ENCODE results near the gene FBH1. TPM values are rescaled to one million over a fixed set of nuclear protein-coding genes. Genes with fewer than 3 reads are reported as not detected.

FBH1 gene
- total RNA-seq, 1 donor, result 93.7 TPM

DNA sequence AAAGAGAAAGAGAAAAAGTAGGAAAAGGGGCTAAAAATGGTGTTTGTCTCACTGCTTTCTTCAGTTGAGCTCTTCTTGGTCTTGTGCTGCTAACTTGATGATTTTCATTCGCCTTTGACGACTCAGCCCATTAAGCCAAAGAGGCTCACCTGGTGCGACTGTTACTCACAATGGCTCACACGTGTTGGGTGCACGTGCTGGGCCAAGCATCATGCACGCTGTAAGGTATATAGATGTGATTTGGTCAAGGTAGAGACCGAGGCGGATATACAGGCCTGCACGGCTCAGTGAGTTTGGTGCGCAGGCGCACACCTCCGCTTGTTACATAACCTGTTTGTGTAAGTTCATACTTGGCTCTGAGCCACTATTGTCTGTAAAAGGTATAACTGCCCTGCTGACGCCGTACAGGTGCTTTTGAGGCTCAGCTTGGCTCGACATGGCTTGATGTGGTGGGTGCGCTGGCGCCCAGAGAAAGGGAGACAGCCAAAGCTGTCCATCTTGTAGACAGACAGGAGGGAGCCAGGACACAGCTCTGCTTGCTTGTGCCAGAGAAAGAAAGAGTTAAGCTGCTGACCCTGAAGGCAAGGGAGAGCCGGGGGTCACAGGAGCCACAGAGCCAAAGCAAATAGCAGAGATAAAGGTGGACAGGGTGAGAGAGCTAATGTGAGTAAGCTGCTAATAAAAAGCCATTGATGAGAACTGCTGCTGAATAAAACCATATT is 33.9 kb upstream of the FBH1 start:
- TF ChIP-seq CTCF (IDR thresholded peaks at IDR 0.05; ENCODE audit: extremely low read depth, low read depth, low read length), result no peak
- H3K27ac ChIP-seq (ENCODE audit: low read depth, low read length), result no peak overlapping the region
- H3K9me3 ChIP-seq (ENCODE audit: low read depth, low read length), result no peaks in the 10 kb centered on the region
- no peak overlapping the region for H2AFZ ChIP-seq (ENCODE audit: low read length)
- peaks cover 5% of the 10 kb centered on the region for H3K27me3 ChIP-seq (ENCODE audit: insufficient read depth, low read length)
- no peaks in the 10 kb centered on the region for H3K79me2 ChIP-seq (ENCODE audit: insufficient read depth, low read length)
- no peak overlapping the region for H3K4me3 ChIP-seq (ENCODE audit: insufficient read depth, low read length)
- no peak for DNase-seq (ENCODE audit: insufficient read length, low spot score, missing footprints)
- H3K4me2 ChIP-seq (ENCODE audit: insufficient read depth, low read length), result no peak overlapping the region
- H4K20me1 ChIP-seq (ENCODE audit: insufficient read depth, low read length), result no peaks in the 10 kb centered on the region
- H3K4me1 ChIP-seq (ENCODE audit: insufficient read depth, low read length), result no peaks in the 10 kb centered on the region
- no peaks in the 10 kb centered on the region for H3K36me3 ChIP-seq (ENCODE audit: insufficient read depth, low read length)

DNA sequence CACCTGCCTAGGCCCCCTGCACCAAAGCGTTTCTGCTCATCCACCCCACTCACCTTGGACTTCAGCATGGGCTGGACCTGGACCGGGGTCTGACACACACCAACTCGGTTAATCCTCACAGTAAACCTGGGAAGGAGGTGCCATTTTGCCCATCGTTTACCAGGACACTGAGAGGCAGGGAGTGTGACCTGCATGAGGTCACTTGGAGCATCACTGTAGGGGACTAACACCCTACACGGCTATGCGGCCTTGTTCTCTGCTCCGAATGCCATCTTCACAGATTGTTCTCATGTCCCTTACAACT is 33.4 kb upstream of the FBH1 start:
- DNase-seq (ENCODE audit: insufficient read length, low spot score, missing footprints), result no peak
- no peaks in the 10 kb centered on the region for H3K36me3 ChIP-seq (ENCODE audit: insufficient read depth, low read length)
- peaks cover 4% of the 10 kb centered on the region for H3K4me1 ChIP-seq (ENCODE audit: insufficient read depth, low read length)
- TF ChIP-seq CTCF (IDR thresholded peaks at IDR 0.05; ENCODE audit: extremely low read depth, low read depth, low read length), result no peak
- no peak overlapping the region for H2AFZ ChIP-seq (ENCODE audit: low read length)
- peaks cover 5% of the 10 kb centered on the region for H3K27me3 ChIP-seq (ENCODE audit: insufficient read depth, low read length)
- H3K79me2 ChIP-seq (ENCODE audit: insufficient read depth, low read length), result no peaks in the 10 kb centered on the region
- no peaks in the 10 kb centered on the region for H3K9me3 ChIP-seq (ENCODE audit: low read depth, low read length)
- H4K20me1 ChIP-seq (ENCODE audit: insufficient read depth, low read length), result no peaks in the 10 kb centered on the region
- H3K27ac ChIP-seq (ENCODE audit: low read depth, low read length), result no peak overlapping the region
- no peak overlapping the region for H3K4me2 ChIP-seq (ENCODE audit: insufficient read depth, low read length)
- no peak overlapping the region for H3K4me3 ChIP-seq (ENCODE audit: insufficient read depth, low read length)

- H3K4me3 ChIP-seq (ENCODE audit: insufficient read depth, low read length), result no peak overlapping the region
- H3K4me1 ChIP-seq (ENCODE audit: insufficient read depth, low read length), result peaks cover 7% of the 10 kb centered on the region
- TF ChIP-seq CTCF (IDR thresholded peaks at IDR 0.05; ENCODE audit: extremely low read depth, low read depth, low read length), result no peak
- H3K9me3 ChIP-seq (ENCODE audit: low read depth, low read length), result no peaks in the 10 kb centered on the region
- peaks cover 5% of the 10 kb centered on the region for H3K27me3 ChIP-seq (ENCODE audit: insufficient read depth, low read length)
- no peaks in the 10 kb centered on the region for H3K79me2 ChIP-seq (ENCODE audit: insufficient read depth, low read length)
- H3K27ac ChIP-seq (ENCODE audit: low read depth, low read length), result no peak overlapping the region
- H3K4me2 ChIP-seq (ENCODE audit: insufficient read depth, low read length), result no peak overlapping the region
- no peaks in the 10 kb centered on the region for H3K36me3 ChIP-seq (ENCODE audit: insufficient read depth, low read length)
- H4K20me1 ChIP-seq (ENCODE audit: insufficient read depth, low read length), result no peaks in the 10 kb centered on the region
- DNase-seq (ENCODE audit: insufficient read length, low spot score, missing footprints), result no peak
- no peak overlapping the region for H2AFZ ChIP-seq (ENCODE audit: low read length)
Observed at GRCh38 chr10:5858811-5859210, 31.2 kb upstream of the FBH1 start.

- Histone ChIP-seq H3K4me3 (ENCODE audit: insufficient read depth, low read length) (no peak overlapping the region), H3K36me3 (ENCODE audit: insufficient read depth, low read length) (no peaks in the 10 kb centered on the region), H4K20me1 (ENCODE audit: insufficient read depth, low read length) (no peaks in the 10 kb centered on the region), H3K27ac (ENCODE audit: low read depth, low read length) (no peak overlapping the region), H3K4me2 (ENCODE audit: insufficient read depth, low read length) (no peak overlapping the region), H3K79me2 (ENCODE audit: insufficient read depth, low read length) (no peaks in the 10 kb centered on the region), H2AFZ (ENCODE audit: low read length) (no peak overlapping the region), H3K9me3 (ENCODE audit: low read depth, low read length) (no peaks in the 10 kb centered on the region), H3K4me1 (ENCODE audit: insufficient read depth, low read length) (peaks cover 7% of the 10 kb centered on the region), H3K27me3 (ENCODE audit: insufficient read depth, low read length) (peaks cover 5% of the 10 kb centered on the region)
- DNase-seq (ENCODE audit: insufficient read length, low spot score, missing footprints), result no peak
- TF ChIP-seq CTCF (IDR thresholded peaks at IDR 0.05; ENCODE audit: extremely low read depth, low read depth, low read length), result no peak
Observed at GRCh38 chr10:5860066-5860465, 30.0 kb upstream of the FBH1 start.

Measured in osteoblast (primary cell).